ENCODE measurements around the gene WDR72.

WDR72 gene

GRCh38 chr15:53713218-53713617 lies 46.2 kb downstream of the WDR72 start:
- Histone ChIP-seq H3K27ac (ENCODE audit: low read depth, low read length) (no peak overlapping the region), H3K79me2 (ENCODE audit: control insufficient read depth, low read length) (no peaks in the 10 kb centered on the region), H3K4me1 (ENCODE audit: control insufficient read depth, low read length) (no peaks in the 10 kb centered on the region), H3K9me3 (ENCODE audit: control insufficient read depth, insufficient read depth, low read length) (no peaks in the 10 kb centered on the region), H3K4me2 (ENCODE audit: low read length) (no peak overlapping the region), H3K36me3 (ENCODE audit: control insufficient read depth, low read length) (no peaks in the 10 kb centered on the region), H4K20me1 (ENCODE audit: control insufficient read depth, insufficient read depth, low read depth, low read length) (no peaks in the 10 kb centered on the region), H3F3A (ENCODE audit: control insufficient read depth, insufficient read depth) (no peaks in the 10 kb centered on the region), H3K4me3 (ENCODE audit: low read length) (no peak overlapping the region), H3K27me3 (ENCODE audit: control insufficient read depth, low read length) (no peaks in the 10 kb centered on the region), H3K9me2 (replicated peaks; ENCODE audit: control insufficient read depth, low read length) (no peaks in the 10 kb centered on the region)
- no peak for TF ChIP-seq CTCF (IDR thresholded peaks at IDR 0.05; ENCODE audit: low read depth, low read length, poor library complexity, severe bottlenecking)
- no peak for TF ChIP-seq EZH2phosphoT487 (IDR thresholded peaks at IDR 0.05; ENCODE audit: borderline replicate concordance, low read length)

- no peak overlapping the region for H3K4me2 ChIP-seq (ENCODE audit: low read length)
- H3K4me1 ChIP-seq (ENCODE audit: control insufficient read depth, low read length), result no peaks in the 10 kb centered on the region
- no peak overlapping the region for H3K4me3 ChIP-seq (ENCODE audit: low read length)
- no peaks in the 10 kb centered on the region for H3K36me3 ChIP-seq (ENCODE audit: control insufficient read depth, low read length)
- no peaks in the 10 kb centered on the region for H3K27me3 ChIP-seq (ENCODE audit: control insufficient read depth, low read length)
- no peaks in the 10 kb centered on the region for H3K79me2 ChIP-seq (ENCODE audit: control insufficient read depth, low read length)
- TF ChIP-seq CTCF (IDR thresholded peaks at IDR 0.05; ENCODE audit: low read depth, low read length, poor library complexity, severe bottlenecking), result no peak
- no peak for TF ChIP-seq EZH2phosphoT487 (IDR thresholded peaks at IDR 0.05; ENCODE audit: borderline replicate concordance, low read length)
- H3F3A ChIP-seq (ENCODE audit: control insufficient read depth, insufficient read depth), result no peaks in the 10 kb centered on the region
- no peaks in the 10 kb centered on the region for H4K20me1 ChIP-seq (ENCODE audit: control insufficient read depth, insufficient read depth, low read depth, low read length)
- no peaks in the 10 kb centered on the region for H3K9me2 ChIP-seq (replicated peaks; ENCODE audit: control insufficient read depth, low read length)
- no peaks in the 10 kb centered on the region for H3K9me3 ChIP-seq (ENCODE audit: control insufficient read depth, insufficient read depth, low read length)
- H3K27ac ChIP-seq (ENCODE audit: low read depth, low read length), result no peak overlapping the region
Observed at GRCh38 chr15:53710906-53711305, 48.6 kb downstream of the WDR72 start.

- no peaks in the 10 kb centered on the region for H3K36me3 ChIP-seq (ENCODE audit: control insufficient read depth, low read length)
- no peaks in the 10 kb centered on the region for H3K79me2 ChIP-seq (ENCODE audit: control insufficient read depth, low read length)
- no peak overlapping the region for H3K4me3 ChIP-seq (ENCODE audit: low read length)
- no peaks in the 10 kb centered on the region for H3K9me2 ChIP-seq (replicated peaks; ENCODE audit: control insufficient read depth, low read length)
- H4K20me1 ChIP-seq (ENCODE audit: control insufficient read depth, insufficient read depth, low read depth, low read length), result no peaks in the 10 kb centered on the region
- H3K4me1 ChIP-seq (ENCODE audit: control insufficient read depth, low read length), result no peaks in the 10 kb centered on the region
- H3K27ac ChIP-seq (ENCODE audit: low read depth, low read length), result no peak overlapping the region
- H3K4me2 ChIP-seq (ENCODE audit: low read length), result no peak overlapping the region
- TF ChIP-seq EZH2phosphoT487 (IDR thresholded peaks at IDR 0.05; ENCODE audit: borderline replicate concordance, low read length) (no peak), CTCF (IDR thresholded peaks at IDR 0.05; ENCODE audit: low read depth, low read length, poor library complexity, severe bottlenecking) (no peak)
- no peaks in the 10 kb centered on the region for H3F3A ChIP-seq (ENCODE audit: control insufficient read depth, insufficient read depth)
- H3K9me3 ChIP-seq (ENCODE audit: control insufficient read depth, insufficient read depth, low read length), result no peaks in the 10 kb centered on the region
- H3K27me3 ChIP-seq (ENCODE audit: control insufficient read depth, low read length), result no peaks in the 10 kb centered on the region
Observed at GRCh38 chr15:53709821-53710220, 49.6 kb downstream of the WDR72 start.

GRCh38 chr15:53695365-53695764 lies 64.1 kb downstream of the WDR72 start:
- H3K36me3 ChIP-seq (ENCODE audit: control insufficient read depth, low read length), result no peaks in the 10 kb centered on the region
- H3K79me2 ChIP-seq (ENCODE audit: control insufficient read depth, low read length), result no peaks in the 10 kb centered on the region
- no peaks in the 10 kb centered on the region for H3K4me1 ChIP-seq (ENCODE audit: control insufficient read depth, low read length)
- no peaks in the 10 kb centered on the region for H3K9me2 ChIP-seq (replicated peaks; ENCODE audit: control insufficient read depth, low read length)
- H3K4me2 ChIP-seq (ENCODE audit: low read length), result no peak overlapping the region
- H4K20me1 ChIP-seq (ENCODE audit: control insufficient read depth, insufficient read depth, low read depth, low read length), result no peaks in the 10 kb centered on the region
- TF ChIP-seq EZH2phosphoT487 (IDR thresholded peaks at IDR 0.05; ENCODE audit: borderline replicate concordance, low read length) (no peak), CTCF (IDR thresholded peaks at IDR 0.05; ENCODE audit: low read depth, low read length, poor library complexity, severe bottlenecking) (no peak)
- H3K4me3 ChIP-seq (ENCODE audit: low read length), result no peak overlapping the region
- H3K27ac ChIP-seq (ENCODE audit: low read depth, low read length), result no peak overlapping the region
- H3K27me3 ChIP-seq (ENCODE audit: control insufficient read depth, low read length), result no peaks in the 10 kb centered on the region
- no peaks in the 10 kb centered on the region for H3F3A ChIP-seq (ENCODE audit: control insufficient read depth, insufficient read depth)
- no peaks in the 10 kb centered on the region for H3K9me3 ChIP-seq (ENCODE audit: control insufficient read depth, insufficient read depth, low read length)
